Activated CD4-positive, alpha-beta T cell treated with anti-CD3 and anti-CD28 coated beads, Interleukin-2, Interleukin-6, amounts not matched to agents 100 ng/mL and 50 ng/mL, durations not matched to agents 16 hours and 8 hours (primary cell): ENCODE measurements around the gene HERPUD1.
"Not testable (repeated sequence)": the region's sequence is repeated elsewhere in the genome, so short reads cannot be mapped to it uniquely, and the experiment has no call there.

Source experiments
- DNase-seq: peaks from one replicate; pipeline ENCODE4 v3.0.0-alpha.2; 2020

Gene HERPUD1

GRCh38 chr16:56961851-56962281, 29.9 kb downstream of the HERPUD1 start, which contains the start of gene CETP:
Gene CETP (plus strand): TSS chr16:56961950. CDS start chr16:56961980, 30 bp downstream.
- DNase-seq, result no peak

GRCh38 chr16:56964243-56965148, 32.6 kb downstream of the HERPUD1 start:
- DNase-seq, result peak; percentile 96

- DNase-seq, result no peak
These were observed 33.5 kb downstream of the HERPUD1 start for GRCh38 chr16:56965149-56966092.

- DNase-seq, result no peak
These were observed 34.1 kb downstream of the HERPUD1 start for GRCh38 chr16:56966093-56966475.

GRCh38 chr16:56967733-56968132, 35.8 kb downstream of the HERPUD1 start:
- no peak for DNase-seq

GRCh38 chr16:56969769-56970168, 37.8 kb downstream of the HERPUD1 start:
- DNase-seq, result no peak

GRCh38 chr16:56970934-56971767, 39.2 kb downstream of the HERPUD1 start:
- no peak for DNase-seq

- no peak for DNase-seq
These were observed 39.8 kb downstream of the HERPUD1 start for GRCh38 chr16:56971768-56972043.

- DNase-seq, result no peak
These were observed 40.7 kb downstream of the HERPUD1 start for GRCh38 chr16:56972403-56973293.

- no peak for DNase-seq
These were observed 41.4 kb downstream of the HERPUD1 start for GRCh38 chr16:56973294-56973689.

GRCh38 chr16:56973899-56974298, 42.0 kb downstream of the HERPUD1 start:
- DNase-seq, result not testable (repeated sequence)

GRCh38 chr16:56974549-56975300, 42.8 kb downstream of the HERPUD1 start:
- DNase-seq, result no peak

GRCh38 chr16:56975714-56976113, 43.8 kb downstream of the HERPUD1 start:
- no peak for DNase-seq

GRCh38 chr16:56977216-56977615, 45.3 kb downstream of the HERPUD1 start:
- no peak for DNase-seq

- DNase-seq, result no peak
These were observed 46.0 kb downstream of the HERPUD1 start for GRCh38 chr16:56977823-56978430.

- no peak for DNase-seq
These were observed 48.2 kb downstream of the HERPUD1 start for GRCh38 chr16:56980201-56980535.

- DNase-seq, result no peak
These were observed 49.1 kb downstream of the HERPUD1 start for GRCh38 chr16:56980792-56981724.

GRCh38 chr16:56981729-56982271, 49.9 kb downstream of the HERPUD1 start:
- DNase-seq, result no peak

GRCh38 chr16:56982695-56983094, 50.8 kb downstream of the HERPUD1 start:
- DNase-seq, result no peak
